HG03039 (cell line): ENCODE data around the gene C11orf42.
A peak's percentile ranks its signal among the peaks of the same experiment; 100 is the strongest.

Source experiments
- ATAC-seq: cut with Tn5 transposase; IDR thresholded peaks from one replicate; pipeline ENCODE4 v1.9.1; 2021; ENCODE audit warnings: mild to moderate bottlenecking, moderate library complexity; ENCODE audit not compliant: unreplicated experiment

Gene C11orf42

GRCh38 chr11:6251990-6252473 lies 46.7 kb downstream of the C11orf42 start:
- ATAC-seq: no peak

- ATAC-seq: peak; percentile 82
These were observed 47.8 kb downstream of the C11orf42 start for GRCh38 chr11:6253197-6253596.

- no peak for ATAC-seq
These were observed 52.8 kb downstream of the C11orf42 start for GRCh38 chr11:6258141-6258540.

- ATAC-seq: no peak
These were observed 53.3 kb downstream of the C11orf42 start for GRCh38 chr11:6258571-6259081.

GRCh38 chr11:6260207-6260726 lies 54.9 kb downstream of the C11orf42 start:
- ATAC-seq: no peak
